ENCODE data around the gene IL5RA.

The IL5RA gene

GRCh38 chr3:3037156-3037555, 73.0 kb downstream of the IL5RA start:
- TF ChIP-seq CTCF (IDR thresholded peaks at IDR 0.05; ENCODE audit: borderline replicate concordance, insufficient read depth, low read depth, low read length), result no peak
- no peak overlapping the region for H3K4me3 ChIP-seq (ENCODE audit: low read depth, low read length)

- no peak for TF ChIP-seq CTCF (IDR thresholded peaks at IDR 0.05; ENCODE audit: borderline replicate concordance, insufficient read depth, low read depth, low read length)
- no peak overlapping the region for H3K4me3 ChIP-seq (ENCODE audit: low read depth, low read length)
Measured at GRCh38 chr3:3031326-3031725, 78.8 kb downstream of the IL5RA start.

- no peak for TF ChIP-seq CTCF (IDR thresholded peaks at IDR 0.05; ENCODE audit: borderline replicate concordance, insufficient read depth, low read depth, low read length)
Measured at GRCh38 chr3:3027976-3028567, 82.1 kb downstream of the IL5RA start.

GRCh38 chr3:3023111-3023745, 86.9 kb downstream of the IL5RA start:
- no peak for TF ChIP-seq CTCF (IDR thresholded peaks at IDR 0.05; ENCODE audit: borderline replicate concordance, insufficient read depth, low read depth, low read length)
- no peak overlapping the region for H3K4me3 ChIP-seq (ENCODE audit: low read depth, low read length)

More at GRCh38 chr3:3027976-3028567, 82.1 kb downstream of the IL5RA start:
- no peak overlapping the region for H3K4me3 ChIP-seq (ENCODE audit: low read depth, low read length)

GRCh38 chr3:3020209-3020608, 90.0 kb downstream of the IL5RA start:
- no peak overlapping the region for H3K4me3 ChIP-seq (ENCODE audit: low read depth, low read length)
- no peak for TF ChIP-seq CTCF (IDR thresholded peaks at IDR 0.05; ENCODE audit: borderline replicate concordance, insufficient read depth, low read depth, low read length)

All from GM12875 (cell line).